ENCODE results near the gene SIGLECL1. TPM values are rescaled to one million over a fixed set of nuclear protein-coding genes. Genes with fewer than 3 reads are reported as not detected.

SIGLECL1 gene
- total RNA-seq, 1 donor from 2014 or later, result not detected

- no peak for DNase-seq
Observed at GRCh38 chr19:51252306-51253079, 1.6 kb downstream of the SIGLECL1 start.

- DNase-seq, result no peak
Observed at GRCh38 chr19:51253088-51253806, 2.4 kb downstream of the SIGLECL1 start.

GRCh38 chr19:51256155-51256625 is 5.3 kb downstream of the SIGLECL1 start:
- DNase-seq, result no peak

- DNase-seq, result no peak
Observed at GRCh38 chr19:51257471-51257870, 6.6 kb downstream of the SIGLECL1 start.

- DNase-seq, result no peak
Observed at GRCh38 chr19:51258165-51259160, 7.6 kb downstream of the SIGLECL1 start.

- DNase-seq, result no peak
Observed at GRCh38 chr19:51259348-51260245, 8.7 kb downstream of the SIGLECL1 start.

- no peak for DNase-seq
Observed at GRCh38 chr19:51263808-51264207, 12.9 kb downstream of the SIGLECL1 start.

- no peak for DNase-seq
Observed at GRCh38 chr19:51271067-51271466, 20.2 kb downstream of the SIGLECL1 start.

- DNase-seq, result no peak
Observed at GRCh38 chr19:51272183-51272810, 21.4 kb downstream of the SIGLECL1 start.

- no peak for DNase-seq
Observed at GRCh38 chr19:51274049-51274770, 23.3 kb downstream of the SIGLECL1 start.

- no peak for DNase-seq
Observed at GRCh38 chr19:51277112-51277511, 26.2 kb downstream of the SIGLECL1 start.

- DNase-seq, result no peak
Observed at GRCh38 chr19:51282335-51282734, 31.5 kb downstream of the SIGLECL1 start.

- DNase-seq, result no peak
Observed at GRCh38 chr19:51285682-51286081, 34.8 kb downstream of the SIGLECL1 start.

GRCh38 chr19:51289635-51290034 is 38.8 kb downstream of the SIGLECL1 start:
- no peak for DNase-seq

- DNase-seq, result no peak
Observed at GRCh38 chr19:51292971-51293370, 42.1 kb downstream of the SIGLECL1 start.

- no peak for DNase-seq
Observed at GRCh38 chr19:51293571-51294210, 42.8 kb downstream of the SIGLECL1 start.

- no peak for DNase-seq
Observed at GRCh38 chr19:51294211-51294976, 43.5 kb downstream of the SIGLECL1 start.

- no peak for DNase-seq
Observed at GRCh38 chr19:51294977-51295375, 44.1 kb downstream of the SIGLECL1 start.

Data from skin of body (tissue), 2 donors.